Trophoblast cell (in vitro differentiated cells and primary cell): ENCODE results near the gene CDC73.
A peak's percentile ranks its signal among the peaks of the same experiment; 100 is the strongest.
"Not testable (repeated sequence)": the region's sequence is repeated elsewhere in the genome, so short reads cannot be mapped to it uniquely, and the experiment has no call there.

Source experiments
- DNase-seq, 2 donors: peaks; one replicate each; pipeline ENCODE4 v3.0.0-alpha.2; 2016
- H2AFZ ChIP-seq: 2 replicates; pipeline ENCODE4 v1.6.1; 2013; ENCODE audit warnings: low read length, moderate library complexity, mild to moderate bottlenecking; ENCODE audit not compliant: insufficient read depth, poor library complexity
- H2AK5ac ChIP-seq: 2 replicates; pipeline ENCODE4 v1.6.1; 2013; ENCODE audit warnings: mild to moderate bottlenecking, low read length
- H2BK120ac ChIP-seq: 2 replicates; pipeline ENCODE4 v1.6.1; 2013; ENCODE audit warnings: low read length, mild to moderate bottlenecking, moderate library complexity; ENCODE audit not compliant: insufficient read depth, poor library complexity
- H2BK12ac ChIP-seq: 2 replicates; pipeline ENCODE4 v1.6.1; 2013; ENCODE audit warnings: mild to moderate bottlenecking, low read length, moderate library complexity
- H2BK5ac ChIP-seq: 2 replicates; pipeline ENCODE4 v1.6.1; 2013; ENCODE audit warnings: low read length, low read depth, moderate library complexity, mild to moderate bottlenecking; ENCODE audit not compliant: poor library complexity
- H3K14ac ChIP-seq: 2 replicates; pipeline ENCODE4 v1.6.1; 2013; ENCODE audit warnings: mild to moderate bottlenecking, low read length
- H3K18ac ChIP-seq: 2 replicates; pipeline ENCODE4 v1.6.1; 2013; ENCODE audit warnings: mild to moderate bottlenecking, low read length
- H3K23ac ChIP-seq: 2 replicates; pipeline ENCODE4 v1.6.1; 2013; ENCODE audit warnings: low read length
- H3K27ac ChIP-seq: 2 replicates; pipeline ENCODE4 v1.5.1; 2013; ENCODE audit warnings: low read depth, mild to moderate bottlenecking, inconsistent platforms, low read length, moderate library complexity
- H3K27me3 ChIP-seq: 2 replicates; pipeline ENCODE4 v1.6.1; 2013; ENCODE audit warnings: inconsistent platforms, mild to moderate bottlenecking, low read length, moderate library complexity; ENCODE audit not compliant: insufficient read depth
- H3K36me3 ChIP-seq, 2 experiments: 1 replicate in 1 of 2; 2 replicates in 1 of 2; pipeline ENCODE4 v1.6.1; 2013; ENCODE audit warnings: low read length in 2 of 2, mild to moderate bottlenecking in 2 of 2, moderate library complexity in 1 of 2; ENCODE audit not compliant: insufficient read depth in 2 of 2, control insufficient read depth in 1 of 2
- H3K4ac ChIP-seq: 2 replicates; pipeline ENCODE4 v1.6.1; 2013; ENCODE audit warnings: low read depth, mild to moderate bottlenecking, low read length, moderate library complexity
- H3K4me1 ChIP-seq, 2 experiments: 1 replicate in 1 of 2; 2 replicates in 1 of 2; pipeline ENCODE4 v1.6.1; 2013; ENCODE audit warnings: low read length in 2 of 2, mild to moderate bottlenecking in 2 of 2, moderate library complexity in 1 of 2; ENCODE audit not compliant: insufficient read depth in 2 of 2, control insufficient read depth in 1 of 2
- H3K4me2 ChIP-seq: 2 replicates; pipeline ENCODE4 v1.6.1; 2013; ENCODE audit warnings: inconsistent platforms, mild to moderate bottlenecking, low read length, moderate library complexity
- H3K4me3 ChIP-seq: 2 replicates; pipeline ENCODE4 v1.5.1; 2013; ENCODE audit warnings: mild to moderate bottlenecking, low read depth, low read length, inconsistent platforms
- H3K79me1 ChIP-seq: one replicate; pipeline ENCODE4 v1.6.1; 2013; ENCODE audit warnings: low read length
- H3K79me2 ChIP-seq: 2 replicates; pipeline ENCODE4 v1.6.1; 2013; ENCODE audit warnings: low read length, mild to moderate bottlenecking; ENCODE audit not compliant: control insufficient read depth, insufficient read depth, poor library complexity
- H3K9ac ChIP-seq: 2 replicates; pipeline ENCODE4 v1.6.1; 2013; ENCODE audit warnings: mild to moderate bottlenecking, low read length
- H3K9me3 ChIP-seq: 2 replicates; pipeline ENCODE4 v1.6.1; 2013; ENCODE audit warnings: low read depth, mild to moderate bottlenecking, control low read depth, inconsistent platforms, low read length; ENCODE audit not compliant: insufficient read depth
- H4K12ac ChIP-seq: 2 replicates; pipeline ENCODE4 v1.6.1; 2013; ENCODE audit warnings: low read depth, mild to moderate bottlenecking, low read length, moderate library complexity
- H4K8ac ChIP-seq: 2 replicates; pipeline ENCODE4 v1.6.1; 2013; ENCODE audit warnings: low read depth, mild to moderate bottlenecking, low read length, moderate library complexity
- H4K91ac ChIP-seq: one replicate; pipeline ENCODE4 v1.6.1; 2013; ENCODE audit warnings: low read depth, mild to moderate bottlenecking, low read length, moderate library complexity
- WGBS: extraction: QIAGEN DNeasy Blood & Tissue Kit; methylation state at CpG from one replicate; pipeline ENCODE4 v1.1.7; 2013; ENCODE audit warnings: missing lambda C conversion rate; ENCODE audit not compliant: insufficient read length, insufficient coverage; ENCODE audit errors: extremely low coverage; 5-methylcytosine and 5-hydroxymethylcytosine counted together

Gene CDC73

DNA sequence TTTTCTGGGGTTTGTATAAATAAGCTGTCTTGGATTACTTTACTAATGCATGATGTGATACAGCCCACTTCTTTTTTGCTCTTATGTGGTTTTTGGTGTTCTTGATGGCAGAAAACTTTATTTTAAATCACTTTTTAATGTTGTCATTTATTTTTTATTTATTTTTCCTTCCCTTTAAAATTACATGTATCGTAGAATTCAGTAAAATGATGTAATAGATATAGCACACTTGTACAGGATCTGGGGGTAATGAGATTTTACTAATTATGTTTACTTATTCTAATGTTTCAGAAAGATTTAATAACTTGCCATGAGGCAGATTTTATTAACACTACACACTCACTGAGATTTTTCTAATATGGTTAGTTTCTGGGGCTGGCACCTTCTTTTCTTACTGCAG, 65.3 kb downstream of the CDC73 start:
- WGBS, result no CpG with 5 or more reads among the region's 1 CpG
- no peaks in the 10 kb centered on the region for H3K9me3 ChIP-seq
- H3K4me1 ChIP-seq, result peaks cover 0 to 4% of the 10 kb centered on the region in 2 experiments

GRCh38 chr1:193188915-193189314, 67.1 kb downstream of the CDC73 start:
- H3K9ac ChIP-seq, result not testable (repeated sequence)

More for the DNA sequence above, 65.3 kb downstream of the CDC73 start:
- H4K8ac ChIP-seq, result no peak overlapping the region
- no peak overlapping the region for H3K23ac ChIP-seq
- no peaks in the 10 kb centered on the region for H3K27me3 ChIP-seq
- H3K4me2 ChIP-seq, result no peak overlapping the region
- no peak for DNase-seq
- peaks cover 2 to 3% of the 10 kb centered on the region in 2 experiments for H3K36me3 ChIP-seq
- no peak overlapping the region for H2BK12ac ChIP-seq
- H4K91ac ChIP-seq, result no peak overlapping the region
- H3K27ac ChIP-seq, result no peak overlapping the region
- H2AFZ ChIP-seq, result no peak overlapping the region
- no peak overlapping the region for H3K18ac ChIP-seq
- no peak overlapping the region for H3K9ac ChIP-seq
- no peaks in the 10 kb centered on the region for H3K79me1 ChIP-seq
- no peak overlapping the region for H2BK120ac ChIP-seq
- no peaks in the 10 kb centered on the region for H3K79me2 ChIP-seq
- H4K12ac ChIP-seq, result no peak overlapping the region
- no peak overlapping the region for H3K4me3 ChIP-seq
- no peak overlapping the region for H3K4ac ChIP-seq
- H3K14ac ChIP-seq, result no peak overlapping the region
- no peak overlapping the region for H2BK5ac ChIP-seq
- no peak overlapping the region for H2AK5ac ChIP-seq

DNA sequence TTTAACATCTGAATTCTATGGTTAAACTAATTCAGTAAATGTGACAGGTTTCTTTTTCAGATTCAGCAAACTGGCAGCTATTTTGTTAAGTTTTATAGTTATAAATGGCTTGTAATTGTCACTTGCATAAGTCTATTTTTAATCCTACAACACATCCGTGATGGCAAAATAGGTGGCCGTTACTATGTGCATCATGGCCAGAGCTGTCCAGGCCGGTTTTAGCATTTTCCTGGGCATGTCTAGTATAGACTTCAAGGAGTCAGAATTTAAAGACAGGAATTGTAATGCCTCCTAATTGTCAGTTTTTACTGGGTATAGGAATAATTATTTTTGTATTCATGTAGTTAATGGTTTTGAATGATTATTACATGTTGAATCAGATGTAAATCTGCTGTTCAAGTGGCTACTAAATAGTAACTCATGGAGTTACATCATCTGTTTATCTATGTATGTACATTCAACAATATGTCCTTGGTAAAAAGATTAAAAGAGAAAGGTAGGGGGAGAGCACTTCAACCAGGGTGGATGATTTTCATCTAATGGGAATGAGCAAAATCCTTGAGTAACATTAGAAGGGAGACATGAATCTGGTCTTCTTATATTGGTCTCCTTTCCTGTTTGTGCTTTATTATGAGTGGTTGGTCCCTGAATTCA, 67.7 kb downstream of the CDC73 start:
- Histone ChIP-seq H4K91ac (no peak overlapping the region), H3K18ac (no peak overlapping the region), H3K14ac (no peak overlapping the region), H3K23ac (no peak overlapping the region), H3K79me2 (no peaks in the 10 kb centered on the region), H3K27ac (no peak overlapping the region), H2AFZ (no peak overlapping the region), H3K4me1 (peaks cover 0 to 4% of the 10 kb centered on the region in 2 experiments), H2BK12ac (no peak overlapping the region), H3K79me1 (no peaks in the 10 kb centered on the region), H2BK120ac (no peak overlapping the region), H2AK5ac (no peak overlapping the region), H3K9me3 (peaks cover 2% of the 10 kb centered on the region), H4K12ac (no peak overlapping the region), H3K4me3 (no peak overlapping the region), H3K27me3 (no peaks in the 10 kb centered on the region), H3K36me3 (peaks cover 7 to 8% of the 10 kb centered on the region in 2 experiments), H4K8ac (no peak overlapping the region), H3K4ac (no peak overlapping the region), H2BK5ac (no peak overlapping the region), H3K4me2 (no peak overlapping the region), H3K9ac (no peak overlapping the region)
- no CpG with 5 or more reads among the region's 3 CpGs for WGBS
- no peak for DNase-seq

More at GRCh38 chr1:193188915-193189314, 67.1 kb downstream of the CDC73 start:
- WGBS, result no CpG with 5 or more reads among the region's 7 CpGs
- not testable (repeated sequence) for H3K27me3 ChIP-seq, H3K4me1 ChIP-seq, H3K27ac ChIP-seq, H3K36me3 ChIP-seq, H2BK12ac ChIP-seq, H2AK5ac ChIP-seq, H3K18ac ChIP-seq, H3K4me2 ChIP-seq, H3K9me3 ChIP-seq, H3K23ac ChIP-seq, H2AFZ ChIP-seq, H3K4me3 ChIP-seq, H3K79me2 ChIP-seq, H3K14ac ChIP-seq, H4K91ac ChIP-seq, H3K4ac ChIP-seq, H2BK120ac ChIP-seq, H2BK5ac ChIP-seq, H4K8ac ChIP-seq, H3K79me1 ChIP-seq, H4K12ac ChIP-seq, DNase-seq

DNA sequence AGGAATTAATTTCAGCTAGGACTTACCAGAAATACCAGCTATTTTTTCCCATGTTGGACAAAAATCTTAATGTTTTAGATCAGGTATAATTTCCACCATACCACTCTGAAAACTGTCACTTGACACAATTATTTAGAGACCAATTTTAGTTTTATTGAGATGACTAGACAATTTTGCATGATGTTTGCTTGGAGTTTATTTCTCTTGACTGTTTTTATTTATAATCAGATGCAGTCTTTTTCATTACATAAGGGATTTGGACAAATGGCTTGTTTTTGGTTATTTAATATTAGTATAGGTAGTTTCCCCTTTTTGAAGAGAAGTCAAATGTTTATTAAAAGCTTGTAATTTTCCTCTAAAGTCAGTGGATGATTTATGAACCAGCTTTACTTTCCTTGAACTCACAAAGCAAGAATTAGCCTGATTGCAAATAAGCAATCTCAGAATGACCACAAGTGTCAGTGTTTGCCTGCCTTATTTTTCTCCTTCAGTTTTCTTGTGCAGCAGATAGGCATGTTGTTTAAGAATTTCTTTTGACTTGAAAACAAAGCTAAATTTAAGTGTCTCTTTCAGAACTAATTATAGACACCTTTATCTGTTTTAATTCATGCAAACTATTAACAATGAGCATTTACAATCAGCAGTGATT, 68.4 kb downstream of the CDC73 start:
- Histone ChIP-seq H3K36me3 (peaks cover 7 to 8% of the 10 kb centered on the region in 2 experiments), H4K8ac (no peak overlapping the region), H3K9me3 (peaks cover 2% of the 10 kb centered on the region), H2BK12ac (no peak overlapping the region), H3K14ac (no peak overlapping the region), H2BK5ac (no peak overlapping the region), H3K23ac (no peak overlapping the region), H3K4me3 (no peak overlapping the region), H3K27me3 (no peaks in the 10 kb centered on the region), H4K91ac (no peak overlapping the region), H2AFZ (no peak overlapping the region), H2AK5ac (no peak overlapping the region), H3K4me1 (peaks cover 0 to 4% of the 10 kb centered on the region in 2 experiments), H3K9ac (no peak overlapping the region), H3K79me1 (no peaks in the 10 kb centered on the region), H4K12ac (no peak overlapping the region), H3K4me2 (no peak overlapping the region), H3K18ac (no peak overlapping the region), H3K27ac (no peak overlapping the region), H2BK120ac (no peak overlapping the region), H3K4ac (no peak overlapping the region), H3K79me2 (no peaks in the 10 kb centered on the region)
- DNase-seq, result peak in 1 of 2 donors; percentile 10
